ENCODE data around the gene DEPDC7. TPM values are rescaled to one million over a fixed set of nuclear protein-coding genes. Genes with fewer than 3 reads are reported as not detected.

Gene DEPDC7
- total and polyA plus RNA-seq, 2 experiments from 2014 or later, result 8.6 to 10.9 TPM

GRCh38 chr11:33040862-33041453 is 25.3 kb downstream of the DEPDC7 start (continued):
- TF ChIP-seq ZNF462 (CRISPR knock-in tag; IDR thresholded peaks at IDR 0.05) (no peak), POLR2AphosphoS5 (IDR thresholded peaks at IDR 0.05; ENCODE audit: low read depth) (no peak), EZH2phosphoT487 (IDR thresholded peaks at IDR 0.05; ENCODE audit: unreplicated experiment) (no peak), REST (IDR thresholded peaks at IDR 0.05; ENCODE audit: unreplicated experiment) (no peak), ZNF331 (CRISPR knock-in tag; IDR thresholded peaks at IDR 0.05; ENCODE audit: low read depth) (no peak)
